Measurements from ENCODE around the gene ZNF587. TPM values are rescaled to one million over a fixed set of nuclear protein-coding genes. Genes with fewer than 3 reads are reported as not detected.
"Not testable (repeated sequence)": the region's sequence is repeated elsewhere in the genome, so short reads cannot be mapped to it uniquely, and the experiment has no call there.

The ZNF587 gene
- total RNA-seq, 1 donor from 2014 or later = 19.3 TPM

- H3K36me3 ChIP-seq (ENCODE audit: control insufficient read depth, insufficient read depth, low read length) = no peaks in the 10 kb centered on the region
- no peak for TF ChIP-seq CTCF (IDR thresholded peaks at IDR 0.05; ENCODE audit: insufficient read depth, low read length, poor library complexity, severe bottlenecking)
- no peak overlapping the region for H3K4me3 ChIP-seq (ENCODE audit: low read depth, low read length)
- no peaks in the 10 kb centered on the region for H3K27me3 ChIP-seq (ENCODE audit: control insufficient read depth, insufficient read depth, low read length)
- no peak for DNase-seq (ENCODE audit: low read depth)
Measured at GRCh38 chr19:57816652-57817051, 33.0 kb upstream of the ZNF587 start.

GRCh38 chr19:57817976-57818375 is 31.7 kb upstream of the ZNF587 start:
- H3K27me3 ChIP-seq (ENCODE audit: control insufficient read depth, insufficient read depth, low read length) = no peaks in the 10 kb centered on the region
- H3K36me3 ChIP-seq (ENCODE audit: control insufficient read depth, insufficient read depth, low read length) = no peaks in the 10 kb centered on the region
- no peak for TF ChIP-seq CTCF (IDR thresholded peaks at IDR 0.05; ENCODE audit: insufficient read depth, low read length, poor library complexity, severe bottlenecking)
- no peak for DNase-seq (ENCODE audit: low read depth)
- no peak overlapping the region for H3K4me3 ChIP-seq (ENCODE audit: low read depth, low read length)

GRCh38 chr19:57818378-57818777 is 31.3 kb upstream of the ZNF587 start:
- no peak for TF ChIP-seq CTCF (IDR thresholded peaks at IDR 0.05; ENCODE audit: insufficient read depth, low read length, poor library complexity, severe bottlenecking)
- H3K27me3 ChIP-seq (ENCODE audit: control insufficient read depth, insufficient read depth, low read length) = no peaks in the 10 kb centered on the region
- DNase-seq (ENCODE audit: low read depth) = no peak
- no peaks in the 10 kb centered on the region for H3K36me3 ChIP-seq (ENCODE audit: control insufficient read depth, insufficient read depth, low read length)
- no peak overlapping the region for H3K4me3 ChIP-seq (ENCODE audit: low read depth, low read length)

- Histone ChIP-seq H3K4me3 (ENCODE audit: low read depth, low read length) (peak overlapping the region; percentile 72), H3K36me3 (ENCODE audit: control insufficient read depth, insufficient read depth, low read length) (no peaks in the 10 kb centered on the region), H3K27me3 (ENCODE audit: control insufficient read depth, insufficient read depth, low read length) (no peaks in the 10 kb centered on the region)
- peak; percentile 87 for DNase-seq (ENCODE audit: low read depth)
- no peak for TF ChIP-seq CTCF (IDR thresholded peaks at IDR 0.05; ENCODE audit: insufficient read depth, low read length, poor library complexity, severe bottlenecking)
Measured at GRCh38 chr19:57819475-57820148, 30.0 kb upstream of the ZNF587 start.

GRCh38 chr19:57820599-57820998 is 29.1 kb upstream of the ZNF587 start:
- no peaks in the 10 kb centered on the region for H3K36me3 ChIP-seq (ENCODE audit: control insufficient read depth, insufficient read depth, low read length)
- TF ChIP-seq CTCF (IDR thresholded peaks at IDR 0.05; ENCODE audit: insufficient read depth, low read length, poor library complexity, severe bottlenecking) = no peak
- H3K27me3 ChIP-seq (ENCODE audit: control insufficient read depth, insufficient read depth, low read length) = no peaks in the 10 kb centered on the region
- no peak for DNase-seq (ENCODE audit: low read depth)
- peak overlapping the region; percentile 72 for H3K4me3 ChIP-seq (ENCODE audit: low read depth, low read length)

GRCh38 chr19:57821095-57821494 is 28.6 kb upstream of the ZNF587 start:
- not testable (repeated sequence) for H3K36me3 ChIP-seq (ENCODE audit: control insufficient read depth, insufficient read depth, low read length); H3K27me3 ChIP-seq (ENCODE audit: control insufficient read depth, insufficient read depth, low read length); DNase-seq (ENCODE audit: low read depth); H3K4me3 ChIP-seq (ENCODE audit: low read depth, low read length)

GRCh38 chr19:57821501-57821900 is 28.2 kb upstream of the ZNF587 start:
- H3K27me3 ChIP-seq (ENCODE audit: control insufficient read depth, insufficient read depth, low read length); DNase-seq (ENCODE audit: low read depth); H3K4me3 ChIP-seq (ENCODE audit: low read depth, low read length); H3K36me3 ChIP-seq (ENCODE audit: control insufficient read depth, insufficient read depth, low read length): not testable (repeated sequence)

- not testable (repeated sequence) for H3K4me3 ChIP-seq (ENCODE audit: low read depth, low read length); DNase-seq (ENCODE audit: low read depth); H3K36me3 ChIP-seq (ENCODE audit: control insufficient read depth, insufficient read depth, low read length)
Measured at GRCh38 chr19:57823155-57823554, 26.5 kb upstream of the ZNF587 start.

GRCh38 chr19:57823608-57824007 is 26.1 kb upstream of the ZNF587 start:
- DNase-seq (ENCODE audit: low read depth); H3K27me3 ChIP-seq (ENCODE audit: control insufficient read depth, insufficient read depth, low read length); H3K36me3 ChIP-seq (ENCODE audit: control insufficient read depth, insufficient read depth, low read length); H3K4me3 ChIP-seq (ENCODE audit: low read depth, low read length): not testable (repeated sequence)

More at GRCh38 chr19:57823155-57823554, 26.5 kb upstream of the ZNF587 start:
- H3K27me3 ChIP-seq (ENCODE audit: control insufficient read depth, insufficient read depth, low read length) = not testable (repeated sequence)
